Smooth muscle cell (in vitro differentiated cells): ENCODE results near the gene LYZL2. TPM values are rescaled to one million over a fixed set of nuclear protein-coding genes. Genes with fewer than 3 reads are reported as not detected.

Source experiments
- DNase-seq: peaks from one replicate; lab custom pipeline; 2025; ENCODE audit not compliant: unreplicated experiment; lab: John Stamatoyannopoulos, UW
- H2AFZ ChIP-seq: fragments of 200-600 bp; sonication (generic); 2 replicates; pipeline ENCODE4 v1.6.0; 2016; ENCODE audit warnings: antibody characterized with exemption, low read depth, mild to moderate bottlenecking
- H3F3A ChIP-seq: fragments of 200-600 bp; sonication (generic); 2 replicates; pipeline ENCODE4 v1.6.0; 2017; ENCODE audit warnings: antibody characterized with exemption, low read depth
- H3K27ac ChIP-seq: fragments of 200-600 bp; sonication (generic); 2 replicates; pipeline ENCODE4 v1.5.1; 2016; ENCODE audit warnings: low read depth, mild to moderate bottlenecking
- H3K27me3 ChIP-seq: fragments of 200-600 bp; sonication (generic); 2 replicates; pipeline ENCODE4 v1.6.1; 2016; ENCODE audit warnings: low read depth, mild to moderate bottlenecking
- H3K36me3 ChIP-seq: fragments of 200-600 bp; sonication (generic); 2 replicates; pipeline ENCODE4 v1.5.1; 2016; ENCODE audit warnings: low read depth
- H3K4me1 ChIP-seq: fragments of 200-600 bp; sonication (generic); 2 replicates; pipeline ENCODE4 v1.5.1; 2016; ENCODE audit warnings: low read depth
- H3K4me2 ChIP-seq: fragments of 200-600 bp; sonication (generic); 2 replicates; pipeline ENCODE4 v1.6.0; 2016; ENCODE audit warnings: mild to moderate bottlenecking
- H3K4me3 ChIP-seq: fragments of 200-600 bp; sonication (generic); 2 replicates; pipeline ENCODE4 v1.5.1; 2016; ENCODE audit warnings: mild to moderate bottlenecking
- H3K79me2 ChIP-seq: fragments of 200-600 bp; sonication (generic); 2 replicates; pipeline ENCODE4 v1.6.0; 2016; ENCODE audit warnings: low read depth, mild to moderate bottlenecking
- H3K9ac ChIP-seq: fragments of 200-600 bp; sonication (generic); 2 replicates; pipeline ENCODE4 v1.6.0; 2016; ENCODE audit warnings: low read depth
- H3K9me3 ChIP-seq: fragments of 200-600 bp; sonication (generic); replicated peaks from 2 replicates; pipeline ENCODE4 v1.5.1; 2016; ENCODE audit warnings: low read depth
- H4K20me1 ChIP-seq: fragments of 200-600 bp; sonication (generic); 2 replicates; pipeline ENCODE4 v1.6.0; 2016; ENCODE audit warnings: low read depth
- WGBS: methylation state at CpG from one replicate; pipeline ENCODE4 v1.1.7; 2016; ENCODE audit warnings: low lambda C conversion rate; 5-methylcytosine and 5-hydroxymethylcytosine counted together
- polyA plus RNA-seq: library from polyadenylated mRNA; unstranded; fragments of >200 nt; fragmentation: Nextera tagmentation; extraction: Ambion mirVana; gene quantifications from 2 replicates; pipeline ENCODE4 v1.2.1, GENCODE V29; 2016
- total RNA-seq: library from RNA; depleted of rRNA; stranded (reverse); fragments of >200 nt; gene quantifications from 2 replicates; pipeline ENCODE4 v1.2.3, GENCODE V29; 2014
- TF ChIP-seq, protein P1 (sequence below): fragments of 200-600 bp; sonication (generic); IDR thresholded peaks from 2 replicates; pipeline ENCODE4 v1.5.1; 2017; ENCODE audit warnings: borderline replicate concordance, mild to moderate bottlenecking, antibody characterized with exemption; ENCODE audit not compliant: insufficient read depth, poor library complexity, severe bottlenecking

Gene LYZL2
- total and polyA plus RNA-seq, 2 experiments from 2014 or later = not detected

GRCh38 chr10:30577048-30577447 lies 52.5 kb downstream of the LYZL2 start:
- H2AFZ ChIP-seq = no peak overlapping the region
- H3K9ac ChIP-seq = no peak overlapping the region
- H3K4me1 ChIP-seq = peaks cover 13% of the 10 kb centered on the region
- no peaks in the 10 kb centered on the region for H3K9me3 ChIP-seq
- DNase-seq = no peak
- no peak overlapping the region for H3K4me3 ChIP-seq
- H3K36me3 ChIP-seq = no peaks in the 10 kb centered on the region
- H3K27ac ChIP-seq = no peak overlapping the region
- H3K4me2 ChIP-seq = no peak overlapping the region
- no peaks in the 10 kb centered on the region for H4K20me1 ChIP-seq
- TF ChIP-seq, protein P1, sequence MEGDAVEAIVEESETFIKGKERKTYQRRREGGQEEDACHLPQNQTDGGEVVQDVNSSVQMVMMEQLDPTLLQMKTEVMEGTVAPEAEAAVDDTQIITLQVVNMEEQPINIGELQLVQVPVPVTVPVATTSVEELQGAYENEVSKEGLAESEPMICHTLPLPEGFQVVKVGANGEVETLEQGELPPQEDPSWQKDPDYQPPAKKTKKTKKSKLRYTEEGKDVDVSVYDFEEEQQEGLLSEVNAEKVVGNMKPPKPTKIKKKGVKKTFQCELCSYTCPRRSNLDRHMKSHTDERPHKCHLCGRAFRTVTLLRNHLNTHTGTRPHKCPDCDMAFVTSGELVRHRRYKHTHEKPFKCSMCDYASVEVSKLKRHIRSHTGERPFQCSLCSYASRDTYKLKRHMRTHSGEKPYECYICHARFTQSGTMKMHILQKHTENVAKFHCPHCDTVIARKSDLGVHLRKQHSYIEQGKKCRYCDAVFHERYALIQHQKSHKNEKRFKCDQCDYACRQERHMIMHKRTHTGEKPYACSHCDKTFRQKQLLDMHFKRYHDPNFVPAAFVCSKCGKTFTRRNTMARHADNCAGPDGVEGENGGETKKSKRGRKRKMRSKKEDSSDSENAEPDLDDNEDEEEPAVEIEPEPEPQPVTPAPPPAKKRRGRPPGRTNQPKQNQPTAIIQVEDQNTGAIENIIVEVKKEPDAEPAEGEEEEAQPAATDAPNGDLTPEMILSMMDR = no peak
- H3F3A ChIP-seq = no peaks in the 10 kb centered on the region
- no peaks in the 10 kb centered on the region for H3K79me2 ChIP-seq
- peaks cover 39% of the 10 kb centered on the region for H3K27me3 ChIP-seq

DNA sequence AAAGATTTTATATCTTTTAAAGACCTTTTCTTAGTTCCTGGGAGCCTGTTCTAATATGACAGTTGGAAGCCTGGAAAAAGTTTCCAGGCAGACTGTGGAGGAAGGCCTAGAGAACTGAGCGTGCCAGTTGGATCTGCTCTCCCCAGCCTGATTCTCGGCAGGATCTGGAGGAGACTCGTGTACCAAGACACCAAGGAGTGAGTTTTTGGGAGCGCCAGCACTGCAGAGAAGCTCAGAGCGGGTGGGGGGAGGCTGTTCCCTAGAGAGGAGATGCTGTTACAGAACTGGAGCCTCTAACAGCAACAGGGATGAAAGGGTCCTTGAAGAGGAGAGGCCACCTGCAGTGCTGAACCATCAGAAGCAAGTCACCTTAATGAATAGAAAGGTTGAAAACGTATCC lies 52.9 kb downstream of the LYZL2 start:
- H4K20me1 ChIP-seq = no peaks in the 10 kb centered on the region
- no peaks in the 10 kb centered on the region for H3K79me2 ChIP-seq
- H3K36me3 ChIP-seq = no peaks in the 10 kb centered on the region
- no peak overlapping the region for H3K4me3 ChIP-seq
- H3K4me2 ChIP-seq = no peak overlapping the region
- H3K9ac ChIP-seq = no peak overlapping the region
- no peak overlapping the region for H2AFZ ChIP-seq
- H3K27ac ChIP-seq = no peak overlapping the region
- no peaks in the 10 kb centered on the region for H3F3A ChIP-seq
- peaks cover 35% of the 10 kb centered on the region for H3K27me3 ChIP-seq
- TF ChIP-seq, protein P1 = no peak
- H3K9me3 ChIP-seq = no peaks in the 10 kb centered on the region
- 83% methylated on average over 6 of the region's 6 CpGs for whole genome bisulfite sequencing
- no peak for DNase-seq
- H3K4me1 ChIP-seq = peaks cover 13% of the 10 kb centered on the region

DNA sequence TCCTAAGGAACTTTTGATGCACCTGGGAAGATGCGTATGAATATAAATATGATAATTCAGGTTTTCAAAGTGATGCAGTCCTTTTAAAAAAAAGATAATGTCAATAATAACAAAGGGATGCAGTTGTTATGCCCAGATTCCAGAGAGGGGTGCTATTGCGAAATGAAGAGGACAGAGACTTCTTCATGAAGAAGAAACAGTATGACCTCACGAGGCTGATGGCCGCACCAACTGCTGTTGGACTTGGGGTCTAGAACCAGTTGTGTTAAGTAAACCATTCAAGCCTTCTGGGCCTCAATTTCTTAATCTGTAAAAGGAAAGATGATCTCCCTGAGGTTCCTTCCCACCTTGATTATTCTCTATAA lies 55.1 kb downstream of the LYZL2 start:
- TF ChIP-seq, protein P1 = no peak
- Histone ChIP-seq H4K20me1 (no peaks in the 10 kb centered on the region), H3K4me1 (peaks cover 8% of the 10 kb centered on the region), H3K9ac (no peak overlapping the region), H3K27ac (no peak overlapping the region), H3K36me3 (no peaks in the 10 kb centered on the region), H3K9me3 (no peaks in the 10 kb centered on the region), H3F3A (no peaks in the 10 kb centered on the region), H3K4me3 (no peak overlapping the region), H3K4me2 (no peak overlapping the region), H3K27me3 (peaks cover 35% of the 10 kb centered on the region), H2AFZ (no peak overlapping the region), H3K79me2 (no peaks in the 10 kb centered on the region)
- no peak for DNase-seq
- WGBS = 93% methylated on average over 4 of the region's 4 CpGs

DNA sequence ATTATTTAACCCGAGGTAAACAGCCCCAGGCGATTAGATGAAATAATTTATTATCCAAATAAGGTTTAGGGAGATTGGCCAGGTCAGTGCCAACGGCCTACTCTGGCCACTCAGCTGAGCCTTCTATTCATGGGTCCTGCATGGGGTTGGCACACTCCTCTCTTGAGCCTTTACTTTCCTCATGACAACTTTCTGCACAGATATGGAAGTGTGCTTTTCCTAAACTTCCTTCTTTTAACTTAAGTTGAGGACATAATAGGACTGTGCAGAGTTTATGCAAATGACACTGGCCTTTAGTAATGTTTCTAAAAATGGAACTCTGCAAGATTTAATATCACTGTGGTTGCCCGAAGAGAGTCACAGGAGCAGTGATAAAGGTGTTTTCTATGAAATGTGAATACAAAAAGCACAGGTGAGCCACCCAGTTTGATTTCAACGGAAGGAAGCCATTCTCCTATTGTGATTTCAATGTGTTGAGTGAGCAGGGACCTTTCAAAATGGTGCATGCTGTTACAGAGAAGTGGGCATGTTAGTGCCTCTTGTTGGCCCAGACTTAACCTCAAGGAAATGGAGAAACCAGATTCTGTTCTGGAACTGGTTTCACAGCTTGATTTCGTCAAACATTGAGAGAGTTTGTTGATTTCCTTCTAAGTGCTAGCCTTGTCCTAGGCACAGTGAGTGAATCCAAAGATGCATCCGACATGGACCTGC lies 55.7 kb downstream of the LYZL2 start:
- peaks cover 35% of the 10 kb centered on the region for H3K27me3 ChIP-seq
- no peaks in the 10 kb centered on the region for H3K36me3 ChIP-seq
- no peaks in the 10 kb centered on the region for H3F3A ChIP-seq
- no peak overlapping the region for H3K27ac ChIP-seq
- TF ChIP-seq, protein P1 = no peak
- H3K4me1 ChIP-seq = peaks cover 2% of the 10 kb centered on the region
- no peak overlapping the region for H3K4me3 ChIP-seq
- no peak overlapping the region for H2AFZ ChIP-seq
- WGBS = 86% methylated on average over 7 of the region's 7 CpGs
- no peak for DNase-seq
- no peak overlapping the region for H3K9ac ChIP-seq
- H3K4me2 ChIP-seq = no peak overlapping the region
- H4K20me1 ChIP-seq = no peaks in the 10 kb centered on the region
- no peaks in the 10 kb centered on the region for H3K9me3 ChIP-seq
- H3K79me2 ChIP-seq = no peaks in the 10 kb centered on the region
